ENCODE data around the gene ARIH2.

Gene ARIH2

GRCh38 chr3:49025793-49026520, 107.3 kb downstream of the ARIH2 start:
- Histone ChIP-seq H3K27ac (ENCODE audit: low read depth, low read length) (no peak overlapping the region), H3K27me3 (ENCODE audit: control insufficient read depth in 1 of 2, insufficient read depth in 2 of 2, low read length in 2 of 2) (no peaks in the 10 kb centered on the region), H3K9me3 (ENCODE audit: low read length) (no peaks in the 10 kb centered on the region), H3K4me3 (ENCODE audit: low read depth in 1 of 2, low read length in 2 of 2) (no peak overlapping the region), H3K36me3 (ENCODE audit: insufficient read depth, low read length) (peaks cover 53% of the 10 kb centered on the region), H3K4me1 (ENCODE audit: insufficient read depth, low read length) (peaks cover 30% of the 10 kb centered on the region), H3K9ac (ENCODE audit: low read length) (no peak overlapping the region)

GRCh38 chr3:49026536-49026935, 107.9 kb downstream of the ARIH2 start:
- no peak overlapping the region for H3K9ac ChIP-seq (ENCODE audit: low read length)
- no peak overlapping the region for H3K4me3 ChIP-seq (ENCODE audit: low read depth in 1 of 2, low read length in 2 of 2)
- peaks cover 30% of the 10 kb centered on the region for H3K4me1 ChIP-seq (ENCODE audit: insufficient read depth, low read length)
- H3K27me3 ChIP-seq (ENCODE audit: control insufficient read depth in 1 of 2, insufficient read depth in 2 of 2, low read length in 2 of 2) = no peaks in the 10 kb centered on the region
- no peaks in the 10 kb centered on the region for H3K9me3 ChIP-seq (ENCODE audit: low read length)
- no peak overlapping the region for H3K27ac ChIP-seq (ENCODE audit: low read depth, low read length)
- peaks cover 59% of the 10 kb centered on the region for H3K36me3 ChIP-seq (ENCODE audit: insufficient read depth, low read length)

GRCh38 chr3:49027634-49028033, 109.0 kb downstream of the ARIH2 start:
- Histone ChIP-seq H3K9ac (ENCODE audit: low read length) (no peak overlapping the region), H3K4me1 (ENCODE audit: insufficient read depth, low read length) (peaks cover 30% of the 10 kb centered on the region), H3K27me3 (ENCODE audit: control insufficient read depth in 1 of 2, insufficient read depth in 2 of 2, low read length in 2 of 2) (no peaks in the 10 kb centered on the region), H3K36me3 (ENCODE audit: insufficient read depth, low read length) (peaks cover 70% of the 10 kb centered on the region), H3K27ac (ENCODE audit: low read depth, low read length) (no peak overlapping the region), H3K4me3 (ENCODE audit: low read depth in 1 of 2, low read length in 2 of 2) (no peak overlapping the region), H3K9me3 (ENCODE audit: low read length) (no peaks in the 10 kb centered on the region)

- no peaks in the 10 kb centered on the region for H3K9me3 ChIP-seq (ENCODE audit: low read length)
- H3K4me1 ChIP-seq (ENCODE audit: insufficient read depth, low read length) = peaks cover 28% of the 10 kb centered on the region
- H3K4me3 ChIP-seq (ENCODE audit: low read depth in 1 of 2, low read length in 2 of 2) = peak overlapping the region in 1 of 2 donors; percentile 91
- H3K27me3 ChIP-seq (ENCODE audit: control insufficient read depth in 1 of 2, insufficient read depth in 2 of 2, low read length in 2 of 2) = no peaks in the 10 kb centered on the region
- H3K36me3 ChIP-seq (ENCODE audit: insufficient read depth, low read length) = peaks cover 71% of the 10 kb centered on the region
- peak overlapping the region; percentile 75 for H3K27ac ChIP-seq (ENCODE audit: low read depth, low read length)
- H3K9ac ChIP-seq (ENCODE audit: low read length) = peak overlapping the region; percentile 89
These were observed 109.6 kb downstream of the ARIH2 start for GRCh38 chr3:49028298-49028672.

GRCh38 chr3:49028673-49029562, 110.3 kb downstream of the ARIH2 start, which contains the start of gene IMPDH2:
TSS of gene IMPDH2 (minus strand) at chr3:49029398. CDS start at chr3:49029350, 48 bp downstream.
- Histone ChIP-seq H3K4me1 (ENCODE audit: insufficient read depth, low read length) (peaks cover 24% of the 10 kb centered on the region), H3K27me3 (ENCODE audit: control insufficient read depth in 1 of 2, insufficient read depth in 2 of 2, low read length in 2 of 2) (no peaks in the 10 kb centered on the region), H3K4me3 (ENCODE audit: low read depth in 1 of 2, low read length in 2 of 2) (peak within 1 kb of the TSS; percentile 86 to 91), H3K36me3 (ENCODE audit: insufficient read depth, low read length) (peaks cover 66% of the 10 kb centered on the region), H3K9ac (ENCODE audit: low read length) (peak within 1 kb of the TSS; percentile 89), H3K9me3 (ENCODE audit: low read length) (no peaks in the 10 kb centered on the region), H3K27ac (ENCODE audit: low read depth, low read length) (peak within 1 kb of the TSS; percentile 75)

GRCh38 chr3:49029563-49029884, 110.9 kb downstream of the ARIH2 start:
- Histone ChIP-seq H3K36me3 (ENCODE audit: insufficient read depth, low read length) (peaks cover 62% of the 10 kb centered on the region), H3K27me3 (ENCODE audit: control insufficient read depth in 1 of 2, insufficient read depth in 2 of 2, low read length in 2 of 2) (no peaks in the 10 kb centered on the region), H3K9ac (ENCODE audit: low read length) (peak overlapping the region; percentile 40)

GRCh38 chr3:49030321-49030720, 111.7 kb downstream of the ARIH2 start:
- no peaks in the 10 kb centered on the region for H3K27me3 ChIP-seq (ENCODE audit: control insufficient read depth in 1 of 2, insufficient read depth in 2 of 2, low read length in 2 of 2)
- H3K9me3 ChIP-seq (ENCODE audit: low read length) = no peaks in the 10 kb centered on the region
- H3K27ac ChIP-seq (ENCODE audit: low read depth, low read length) = no peak overlapping the region
- peaks cover 60% of the 10 kb centered on the region for H3K36me3 ChIP-seq (ENCODE audit: insufficient read depth, low read length)
- peak overlapping the region; percentile 40 for H3K9ac ChIP-seq (ENCODE audit: low read length)
- peaks cover 24% of the 10 kb centered on the region for H3K4me1 ChIP-seq (ENCODE audit: insufficient read depth, low read length)
- H3K4me3 ChIP-seq (ENCODE audit: low read depth in 1 of 2, low read length in 2 of 2) = no peak overlapping the region

More at GRCh38 chr3:49029563-49029884, 110.9 kb downstream of the ARIH2 start:
- H3K9me3 ChIP-seq (ENCODE audit: low read length) = no peaks in the 10 kb centered on the region
- H3K4me1 ChIP-seq (ENCODE audit: insufficient read depth, low read length) = peaks cover 24% of the 10 kb centered on the region
- H3K4me3 ChIP-seq (ENCODE audit: low read depth in 1 of 2, low read length in 2 of 2) = peak overlapping the region; percentile 7 to 91
- H3K27ac ChIP-seq (ENCODE audit: low read depth, low read length) = peak overlapping the region; percentile 61

- peaks cover 45% of the 10 kb centered on the region for H3K36me3 ChIP-seq (ENCODE audit: insufficient read depth, low read length)
- no peak overlapping the region for H3K9ac ChIP-seq (ENCODE audit: low read length)
- no peaks in the 10 kb centered on the region for H3K9me3 ChIP-seq (ENCODE audit: low read length)
- no peak overlapping the region for H3K27ac ChIP-seq (ENCODE audit: low read depth, low read length)
- peaks cover 22% of the 10 kb centered on the region for H3K4me1 ChIP-seq (ENCODE audit: insufficient read depth, low read length)
- H3K27me3 ChIP-seq (ENCODE audit: control insufficient read depth in 1 of 2, insufficient read depth in 2 of 2, low read length in 2 of 2) = no peaks in the 10 kb centered on the region
- no peak overlapping the region for H3K4me3 ChIP-seq (ENCODE audit: low read depth in 1 of 2, low read length in 2 of 2)
These were observed 114.1 kb downstream of the ARIH2 start for GRCh38 chr3:49032646-49033304.

GRCh38 chr3:49034650-49035049, 116.0 kb downstream of the ARIH2 start:
- H3K9me3 ChIP-seq (ENCODE audit: low read length) = no peaks in the 10 kb centered on the region
- H3K4me3 ChIP-seq (ENCODE audit: low read depth in 1 of 2, low read length in 2 of 2) = no peak overlapping the region
- no peak overlapping the region for H3K27ac ChIP-seq (ENCODE audit: low read depth, low read length)
- H3K4me1 ChIP-seq (ENCODE audit: insufficient read depth, low read length) = peaks cover 6% of the 10 kb centered on the region
- H3K27me3 ChIP-seq (ENCODE audit: control insufficient read depth in 1 of 2, insufficient read depth in 2 of 2, low read length in 2 of 2) = no peaks in the 10 kb centered on the region
- peaks cover 45% of the 10 kb centered on the region for H3K36me3 ChIP-seq (ENCODE audit: insufficient read depth, low read length)
- H3K9ac ChIP-seq (ENCODE audit: low read length) = no peak overlapping the region

- Histone ChIP-seq H3K27me3 (ENCODE audit: control insufficient read depth in 1 of 2, insufficient read depth in 2 of 2, low read length in 2 of 2) (no peaks in the 10 kb centered on the region), H3K4me3 (ENCODE audit: low read depth in 1 of 2, low read length in 2 of 2) (no peak overlapping the region), H3K9ac (ENCODE audit: low read length) (no peak overlapping the region), H3K27ac (ENCODE audit: low read depth, low read length) (no peak overlapping the region), H3K9me3 (ENCODE audit: low read length) (no peaks in the 10 kb centered on the region), H3K4me1 (ENCODE audit: insufficient read depth, low read length) (peaks cover 5% of the 10 kb centered on the region), H3K36me3 (ENCODE audit: insufficient read depth, low read length) (peaks cover 46% of the 10 kb centered on the region)
These were observed 116.6 kb downstream of the ARIH2 start for GRCh38 chr3:49035281-49035680.
